Measurements from ENCODE around the gene PRSS36.

- TF ChIP-seq TCF7L2 (IDR thresholded peaks at IDR 0.05; ENCODE audit: low read depth, low read length): no peak
- no peak for TF ChIP-seq CTCF (IDR thresholded peaks at IDR 0.05)
Measured at GRCh38 chr16:31128711-31129567, 20.9 kb downstream of the PRSS36 start.
